GM23248 (cell line): ENCODE results near the gene MYRF. TPM values are rescaled to one million over a fixed set of nuclear protein-coding genes. Genes with fewer than 3 reads are reported as not detected.

ENCODE experiments used
- DNase-seq: peaks from one replicate; pipeline ENCODE4 v3.0.0-alpha.2; 2015
- H2AFZ ChIP-seq: fragments of 200-600 bp; sonication (generic); 2 replicates; pipeline ENCODE4 v1.6.1; 2016; ENCODE audit warnings: antibody characterized with exemption
- H3F3A ChIP-seq: fragments of 200-600 bp; sonication (generic); 2 replicates; pipeline ENCODE4 v1.6.1; 2016; ENCODE audit warnings: mild to moderate bottlenecking, antibody characterized with exemption, mixed run types; ENCODE audit not compliant: insufficient read depth
- H3K27ac ChIP-seq: fragments of 200-600 bp; sonication (generic); 2 replicates; pipeline ENCODE4 v1.5.1; 2016; ENCODE audit warnings: mild to moderate bottlenecking
- H3K27me3 ChIP-seq: fragments of 200-600 bp; sonication (generic); replicated peaks from 2 replicates; pipeline ENCODE4 v1.6.1; 2016; ENCODE audit warnings: mild to moderate bottlenecking; ENCODE audit not compliant: insufficient read depth
- H3K36me3 ChIP-seq: fragments of 200-600 bp; sonication (generic); 2 replicates; pipeline ENCODE4 v1.6.1; 2016; ENCODE audit warnings: low read depth, mild to moderate bottlenecking
- H3K4me1 ChIP-seq: fragments of 200-600 bp; sonication (generic); 2 replicates; pipeline ENCODE4 v1.6.1; 2016; ENCODE audit warnings: mild to moderate bottlenecking; ENCODE audit not compliant: insufficient read depth
- H3K4me2 ChIP-seq: fragments of 200-600 bp; sonication (generic); one replicate; pipeline ENCODE4 v1.6.1; 2016; ENCODE audit warnings: mild to moderate bottlenecking; ENCODE audit not compliant: unreplicated experiment
- H3K4me3 ChIP-seq: fragments of 200-600 bp; sonication (generic); 2 replicates; pipeline ENCODE4 v1.5.1; 2016; ENCODE audit warnings: mild to moderate bottlenecking
- H3K79me2 ChIP-seq: fragments of 200-600 bp; sonication (generic); 2 replicates; pipeline ENCODE4 v1.6.1; 2016; ENCODE audit warnings: mild to moderate bottlenecking; ENCODE audit not compliant: insufficient read depth
- H3K9ac ChIP-seq: fragments of 200-600 bp; sonication (generic); 2 replicates; pipeline ENCODE4 v1.6.1; 2016; ENCODE audit warnings: mild to moderate bottlenecking
- H3K9me2 ChIP-seq: fragments of 200-600 bp; sonication (generic); 2 replicates; pipeline ENCODE4 v1.6.1; 2016; ENCODE audit warnings: mixed run types, mild to moderate bottlenecking, moderate library complexity; ENCODE audit not compliant: insufficient read depth
- H3K9me3 ChIP-seq: fragments of 200-600 bp; sonication (generic); one replicate; pipeline ENCODE4 v1.6.1; 2017; ENCODE audit warnings: low read depth
- H4K20me1 ChIP-seq: fragments of 200-600 bp; sonication (generic); 2 replicates; pipeline ENCODE4 v1.6.0; 2016; ENCODE audit not compliant: insufficient read depth
- EZH2 ChIP-seq: fragments of 200-600 bp; sonication (generic); IDR thresholded peaks from 2 replicates; pipeline ENCODE4 v1.6.1; 2018; ENCODE audit warnings: antibody characterized with exemption, mild to moderate bottlenecking; ENCODE audit not compliant: insufficient read depth, poor library complexity, severe bottlenecking
- EZH2phosphoT487 ChIP-seq: fragments of 200-600 bp; sonication (generic); IDR thresholded peaks from 2 replicates; pipeline ENCODE4 v1.6.1; 2018; ENCODE audit warnings: antibody characterized with exemption, moderate library complexity, mild to moderate bottlenecking, low read depth; ENCODE audit not compliant: insufficient read depth
- whole genome bisulfite sequencing, 2 experiments: methylation state at CpG; one replicate each; pipeline ENCODE4 v1.1.6; 2015 to 2017; ENCODE audit warnings: low lambda C conversion rate in 2 of 2, low coverage in 1 of 2; ENCODE audit errors: missing lambda C conversion rate in 2 of 2; 5-methylcytosine and 5-hydroxymethylcytosine counted together
- in situ Hi-C: fragments of 300-500 bp; cut with MboI; formaldehyde crosslinking; loops from 2 replicates; pipeline ENCODE4 v1.15.0; 2020
- polyA plus RNA-seq: library from polyadenylated mRNA; unstranded; fragments of >200 nt; fragmentation: Nextera tagmentation; extraction: Ambion mirVana; gene quantifications from 2 replicates; pipeline ENCODE4 v1.2.1, GENCODE V29; 2016
- total RNA-seq: library from RNA; depleted of rRNA; stranded (reverse); fragments of >200 nt; shearing (Covaris generic); gene quantifications from 2 replicates; pipeline ENCODE4 v1.2.3, GENCODE V29; 2014

The MYRF gene
- total and polyA plus RNA-seq, 2 experiments from 2014 or later: 0.05 TPM; not detected in 1

DNA sequence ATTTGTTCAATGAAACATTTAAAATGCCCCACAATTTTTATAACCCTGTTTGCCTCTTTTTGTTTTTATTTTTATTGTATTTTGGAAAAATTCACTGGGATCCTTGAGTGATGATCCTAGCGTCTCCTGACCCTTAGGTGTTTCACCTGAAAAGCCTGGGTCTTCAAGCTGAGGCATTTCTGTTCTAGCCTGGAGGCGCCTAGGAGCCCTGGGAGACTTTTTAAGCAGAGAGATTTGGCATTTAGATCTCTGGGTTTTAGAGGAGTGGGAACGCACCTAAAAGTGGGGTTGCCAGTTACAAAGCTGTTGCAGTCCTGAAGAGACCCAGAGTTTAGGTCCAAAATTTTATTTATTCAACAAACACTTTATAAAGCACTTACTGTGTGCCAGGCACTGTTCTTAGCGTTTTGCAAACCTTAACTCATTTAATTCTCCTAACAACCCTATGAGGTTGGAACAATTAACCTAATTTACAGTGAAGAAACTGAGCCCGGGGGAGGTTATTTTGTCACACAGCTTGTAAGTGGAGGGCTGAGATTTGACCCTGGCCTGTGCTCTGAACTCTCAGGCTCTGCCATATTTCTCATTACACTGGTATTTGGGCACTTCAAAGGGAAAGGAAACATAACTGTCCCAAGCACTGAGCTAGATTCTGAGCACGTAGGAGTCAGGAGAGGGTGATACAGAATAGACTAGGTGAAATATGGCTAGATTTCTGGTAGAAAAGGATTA lies 65.2 kb downstream of the MYRF start:
- Histone ChIP-seq H3K36me3 (no peaks in the 10 kb centered on the region), H2AFZ (peak overlapping the region; percentile 84), H3K9me3 (no peaks in the 10 kb centered on the region), H3K9ac (peak overlapping the region; percentile 84), H3K79me2 (no peaks in the 10 kb centered on the region), H3K27me3 (no peaks in the 10 kb centered on the region), H3F3A (peaks cover 19% of the 10 kb centered on the region), H3K4me1 (peaks cover 8% of the 10 kb centered on the region), H3K4me2 (peak overlapping the region; percentile 94), H3K9me2 (no peaks in the 10 kb centered on the region), H3K27ac (peak overlapping the region; percentile 43), H4K20me1 (no peaks in the 10 kb centered on the region), H3K4me3 (peak overlapping the region; percentile 81)
- TF ChIP-seq EZH2 (no peak), EZH2phosphoT487 (no peak)
- WGBS, 2 experiments: 61 to 66% methylated on average over 6 of the region's 6 CpGs
- in situ Hi-C loops: no loop called here
- DNase-seq: no peak

DNA sequence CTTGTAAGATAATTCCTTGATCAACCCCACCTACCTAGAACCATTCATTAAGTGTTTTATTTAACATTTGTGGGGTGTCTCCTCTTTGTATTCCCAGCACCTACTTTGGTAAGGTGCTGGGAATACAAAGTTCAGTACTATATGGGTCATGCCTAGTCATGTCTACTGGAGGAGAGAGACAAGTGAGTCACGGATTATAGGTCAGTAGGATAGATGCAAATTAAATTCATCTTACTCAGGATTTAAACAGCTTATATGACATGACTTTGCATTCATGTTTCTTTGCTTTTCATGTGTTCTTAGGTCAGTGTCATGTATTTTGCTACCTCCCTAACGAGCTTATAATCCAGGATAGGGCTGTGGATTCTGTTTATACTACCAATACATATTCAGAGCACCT lies 67.7 kb downstream of the MYRF start:
- peak overlapping the region; percentile 55 for H3K27ac ChIP-seq
- H3K9me2 ChIP-seq: no peaks in the 10 kb centered on the region
- H3K79me2 ChIP-seq: no peaks in the 10 kb centered on the region
- H3K9me3 ChIP-seq: no peaks in the 10 kb centered on the region
- H3K4me2 ChIP-seq: peak overlapping the region; percentile 55
- WGBS, 2 experiments: 42 to 44% methylated on average over 2 of the region's 2 CpGs
- in situ Hi-C loops: no loop called here
- H2AFZ ChIP-seq: no peak overlapping the region
- no peak overlapping the region for H3K4me3 ChIP-seq
- H3K27me3 ChIP-seq: no peaks in the 10 kb centered on the region
- DNase-seq: peak; percentile 79
- peaks cover 8% of the 10 kb centered on the region for H3K4me1 ChIP-seq
- peaks cover 19% of the 10 kb centered on the region for H3F3A ChIP-seq
- no peak overlapping the region; the same call in 1 of the 2 replicates for H3K9ac ChIP-seq
- no peak for TF ChIP-seq EZH2phosphoT487
- no peak for TF ChIP-seq EZH2
- no peaks in the 10 kb centered on the region for H4K20me1 ChIP-seq
- H3K36me3 ChIP-seq: no peaks in the 10 kb centered on the region

DNA sequence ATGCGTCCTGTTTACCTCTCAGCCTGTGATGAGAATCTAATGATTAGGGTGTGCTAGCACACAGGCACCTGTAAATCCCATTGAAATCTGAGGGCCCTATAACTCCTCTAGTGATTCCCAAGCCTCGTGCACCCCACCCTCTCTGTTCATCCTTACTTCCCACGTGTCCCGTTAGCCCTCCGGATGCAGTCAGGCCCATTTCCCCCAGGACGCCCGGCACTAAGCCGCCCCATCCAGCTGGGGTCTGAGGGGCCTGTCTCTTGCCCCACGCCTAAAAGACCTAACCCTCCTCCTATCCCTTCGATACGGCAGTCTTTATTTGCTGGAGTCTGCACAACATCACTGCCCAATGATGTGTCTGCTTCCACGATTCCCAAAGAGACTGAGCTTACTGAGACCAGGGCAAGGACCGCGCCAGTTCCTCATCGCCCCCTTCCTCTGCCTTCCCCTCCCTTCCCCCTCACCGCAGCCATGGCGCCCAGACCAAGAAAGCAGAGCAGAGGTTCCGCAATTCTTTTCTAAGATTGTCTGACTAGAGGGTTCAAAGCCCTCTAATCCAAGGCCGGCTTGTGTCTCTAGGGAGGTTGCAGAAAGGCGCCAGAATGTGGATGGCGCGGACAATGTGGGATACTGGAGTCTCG lies 74.6 kb downstream of the MYRF start:
- Histone ChIP-seq H3K9me3 (no peaks in the 10 kb centered on the region), H2AFZ (peak overlapping the region; percentile 82), H3K9me2 (no peaks in the 10 kb centered on the region), H3K79me2 (no peaks in the 10 kb centered on the region), H3K36me3 (no peaks in the 10 kb centered on the region), H3K4me1 (peaks cover 9% of the 10 kb centered on the region), H3K4me2 (peak overlapping the region; percentile 81), H3K4me3 (peak overlapping the region; percentile 71), H4K20me1 (no peaks in the 10 kb centered on the region), H3K9ac (peak overlapping the region; percentile 40), H3F3A (peaks cover 8% of the 10 kb centered on the region), H3K27me3 (no peaks in the 10 kb centered on the region), H3K27ac (no peak overlapping the region)
- TF ChIP-seq EZH2 (no peak), EZH2phosphoT487 (no peak)
- in situ Hi-C loops: no loop called here
- no peak for DNase-seq
- 56 to 59% methylated on average over 23 of the region's 23 CpGs for WGBS, 2 experiments

DNA sequence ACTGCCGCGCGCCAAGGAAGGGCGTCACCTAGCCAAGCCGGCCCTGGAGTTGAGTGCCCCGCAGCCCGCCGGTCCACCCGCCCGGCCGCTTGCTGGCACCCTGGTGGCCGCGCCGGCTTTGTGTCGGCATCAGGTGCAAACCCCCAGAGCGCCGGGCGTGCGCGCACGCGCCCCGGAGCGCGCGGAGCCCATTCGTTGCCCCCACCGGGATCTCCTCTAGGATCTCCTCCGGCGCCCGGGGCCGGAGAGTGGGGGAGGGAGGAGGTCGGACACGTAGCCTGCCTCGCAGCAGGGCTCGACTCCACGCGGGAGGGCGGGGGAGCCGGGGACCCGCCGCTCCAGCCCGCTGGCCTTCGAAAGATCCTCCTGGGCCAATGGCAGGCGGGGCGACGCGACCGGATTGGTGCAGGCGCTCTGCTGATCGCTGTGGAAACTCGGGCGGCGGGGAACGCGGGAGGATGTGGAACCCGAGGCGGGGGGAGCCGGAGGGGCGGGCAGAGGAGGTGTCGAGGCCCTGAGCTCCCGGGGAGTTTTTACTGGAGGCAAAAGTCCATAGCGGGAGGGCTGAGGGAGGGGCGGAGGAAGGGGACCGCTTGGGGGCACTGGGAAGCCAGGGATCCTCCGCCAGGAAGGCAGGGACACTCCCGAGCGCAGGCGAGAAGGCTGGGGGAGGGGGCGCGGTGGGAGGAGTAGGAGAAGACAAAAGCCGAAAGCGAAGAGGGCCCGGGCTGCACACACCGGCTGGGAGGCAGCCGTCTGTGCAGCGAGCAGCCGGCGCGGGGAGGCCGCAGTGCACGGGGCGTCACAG lies 75.3 kb downstream of the MYRF start, which contains the start of gene FADS2:
Gene FADS2, plus strand, starts transcription at position 730 of the 808 bp plus-strand sequence. CDS start 91 bp downstream, outside the sequence.
- Histone ChIP-seq H3K9me2 (no peaks in the 10 kb centered on the region), H3K36me3 (no peaks in the 10 kb centered on the region), H3K4me2 (peak within 1 kb of the TSS; percentile 81), H3K79me2 (no peaks in the 10 kb centered on the region), H2AFZ (peak within 1 kb of the TSS; percentile 82), H3F3A (peaks cover 8% of the 10 kb centered on the region), H3K9ac (peak within 1 kb of the TSS; percentile 40), H3K4me3 (peak within 1 kb of the TSS; percentile 71), H3K27me3 (no peaks in the 10 kb centered on the region), H4K20me1 (no peaks in the 10 kb centered on the region), H3K4me1 (peaks cover 9% of the 10 kb centered on the region), H3K9me3 (no peaks in the 10 kb centered on the region), H3K27ac (no peak within 1 kb of the TSS)
- TF ChIP-seq EZH2phosphoT487 (no peak), EZH2 (peak; percentile 41)
- in situ Hi-C loops: no loop called here
- WGBS, 2 experiments: 2 to 3% methylated on average over 31 to 78 of the region's 83 CpGs
- peak; percentile 71 for DNase-seq
